ENCODE results near the gene GNG3.
"Not testable (repeated sequence)": the region's sequence is repeated elsewhere in the genome, so short reads cannot be mapped to it uniquely, and the experiment has no call there.

GNG3 gene

GRCh38 chr11:62737196-62737595, 29.7 kb downstream of the GNG3 start:
- Histone ChIP-seq H3F3A (ENCODE audit: insufficient read depth) (peaks cover 3% of the 10 kb centered on the region; the same call in 1 of the 2 replicates), H3K27ac (ENCODE audit: low read depth, low read length) (no peak overlapping the region), H3K9me2 (replicated peaks; ENCODE audit: insufficient read depth, low read length) (no peaks in the 10 kb centered on the region), H3K4me2 (ENCODE audit: low read depth, low read length, poor library complexity, severe bottlenecking) (no peak overlapping the region), H4K20me1 (ENCODE audit: low read depth, low read length) (no peaks in the 10 kb centered on the region), H2AFZ (ENCODE audit: low read depth, low read length, severe bottlenecking) (no peak overlapping the region), H3K79me2 (ENCODE audit: insufficient read depth, low read length) (0 out of 2 replicates have a peak, but pooled peaks cover 5% of the 10 kb centered on the region), H3K9ac (ENCODE audit: low read length) (no peak overlapping the region), H3K4me3 (ENCODE audit: insufficient read depth, low read length, poor library complexity, severe bottlenecking) (no peak overlapping the region), H3K9me3 (ENCODE audit: insufficient read depth, low read length) (no peaks in the 10 kb centered on the region), H3K36me3 (ENCODE audit: low read length) (peaks cover 16% of the 10 kb centered on the region), H3K27me3 (ENCODE audit: low read length) (no peaks in the 10 kb centered on the region)
- TF ChIP-seq EZH2phosphoT487 (conservative IDR thresholded peaks at IDR 0.05; ENCODE audit: low read length) (no peak), CTCF (IDR thresholded peaks at IDR 0.05; ENCODE audit: insufficient read depth, low read length, poor library complexity, severe bottlenecking) (no peak)

- Histone ChIP-seq H2AFZ (ENCODE audit: low read depth, low read length, severe bottlenecking) (no peak overlapping the region), H3F3A (ENCODE audit: insufficient read depth) (peaks cover 11% of the 10 kb centered on the region), H3K27ac (ENCODE audit: low read depth, low read length) (no peak overlapping the region), H3K9me3 (ENCODE audit: insufficient read depth, low read length) (no peaks in the 10 kb centered on the region), H4K20me1 (ENCODE audit: low read depth, low read length) (no peaks in the 10 kb centered on the region), H3K27me3 (ENCODE audit: low read length) (no peaks in the 10 kb centered on the region), H3K4me3 (ENCODE audit: insufficient read depth, low read length, poor library complexity, severe bottlenecking) (no peak overlapping the region), H3K79me2 (ENCODE audit: insufficient read depth, low read length) (peaks cover 9% of the 10 kb centered on the region), H3K4me2 (ENCODE audit: low read depth, low read length, poor library complexity, severe bottlenecking) (no peak overlapping the region), H3K9me2 (replicated peaks; ENCODE audit: insufficient read depth, low read length) (no peaks in the 10 kb centered on the region), H3K36me3 (ENCODE audit: low read length) (no peaks in the 10 kb centered on the region), H3K9ac (ENCODE audit: low read length) (no peak overlapping the region)
- no peak for TF ChIP-seq EZH2phosphoT487 (conservative IDR thresholded peaks at IDR 0.05; ENCODE audit: low read length)
- no peak for TF ChIP-seq CTCF (IDR thresholded peaks at IDR 0.05; ENCODE audit: insufficient read depth, low read length, poor library complexity, severe bottlenecking)
These were observed 40.1 kb downstream of the GNG3 start for GRCh38 chr11:62747475-62748160.

GRCh38 chr11:62749931-62750330, 42.5 kb downstream of the GNG3 start:
- H3K27ac ChIP-seq (ENCODE audit: low read depth, low read length); H3K9ac ChIP-seq (ENCODE audit: low read length); H3K9me3 ChIP-seq (ENCODE audit: insufficient read depth, low read length); H3K9me2 ChIP-seq (replicated peaks; ENCODE audit: insufficient read depth, low read length); H3K27me3 ChIP-seq (ENCODE audit: low read length); H3K4me2 ChIP-seq (ENCODE audit: low read depth, low read length, poor library complexity, severe bottlenecking); H4K20me1 ChIP-seq (ENCODE audit: low read depth, low read length); H3K36me3 ChIP-seq (ENCODE audit: low read length); H2AFZ ChIP-seq (ENCODE audit: low read depth, low read length, severe bottlenecking); H3K4me3 ChIP-seq (ENCODE audit: insufficient read depth, low read length, poor library complexity, severe bottlenecking): not testable (repeated sequence)
- Histone ChIP-seq H3K79me2 (ENCODE audit: insufficient read depth, low read length) (peaks cover 17% of the 10 kb centered on the region), H3F3A (ENCODE audit: insufficient read depth) (peaks cover 11% of the 10 kb centered on the region)

DNA sequence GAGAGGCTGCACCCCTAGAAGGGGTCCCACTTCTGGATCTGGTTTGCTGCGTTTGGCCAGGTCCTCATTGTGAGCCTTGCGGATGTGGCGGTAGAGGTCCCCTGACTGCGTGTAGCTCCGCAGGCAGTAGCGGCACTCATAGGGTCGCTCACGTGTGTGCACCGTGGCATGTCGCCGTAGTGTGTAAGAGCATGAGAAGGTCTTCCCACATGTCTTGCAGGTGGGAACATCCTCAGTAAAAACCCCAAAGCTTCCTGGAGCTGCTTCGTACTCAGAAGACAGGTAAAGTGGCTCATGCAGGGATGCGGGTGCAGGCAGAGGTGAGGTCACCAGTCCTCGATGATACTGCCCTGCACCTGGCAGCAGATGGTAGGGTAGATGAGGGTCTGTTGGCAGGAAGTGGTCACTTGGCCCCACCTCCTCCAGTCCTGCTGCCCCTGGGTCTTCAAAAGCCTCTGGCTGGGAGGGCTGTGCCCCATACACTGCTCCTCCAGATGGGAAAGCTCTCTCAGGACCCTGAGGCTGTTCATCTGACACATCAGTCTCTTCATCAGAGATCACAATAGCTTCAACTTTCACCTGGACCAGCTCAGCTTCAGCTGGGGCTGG, 44.8 kb downstream of the GNG3 start:
- Histone ChIP-seq H3K9ac (ENCODE audit: low read length) (no peak overlapping the region), H3K36me3 (ENCODE audit: low read length) (no peaks in the 10 kb centered on the region), H3K4me3 (ENCODE audit: insufficient read depth, low read length, poor library complexity, severe bottlenecking) (no peak overlapping the region), H3K27ac (ENCODE audit: low read depth, low read length) (no peak overlapping the region), H3K27me3 (ENCODE audit: low read length) (no peaks in the 10 kb centered on the region), H4K20me1 (ENCODE audit: low read depth, low read length) (no peaks in the 10 kb centered on the region), H3F3A (ENCODE audit: insufficient read depth) (peaks cover 16% of the 10 kb centered on the region), H3K9me2 (replicated peaks; ENCODE audit: insufficient read depth, low read length) (no peaks in the 10 kb centered on the region), H2AFZ (ENCODE audit: low read depth, low read length, severe bottlenecking) (no peak overlapping the region), H3K4me2 (ENCODE audit: low read depth, low read length, poor library complexity, severe bottlenecking) (no peak overlapping the region), H3K9me3 (ENCODE audit: insufficient read depth, low read length) (no peaks in the 10 kb centered on the region), H3K79me2 (ENCODE audit: insufficient read depth, low read length) (peaks cover 17% of the 10 kb centered on the region)
- TF ChIP-seq EZH2phosphoT487 (conservative IDR thresholded peaks at IDR 0.05; ENCODE audit: low read length) (no peak), CTCF (IDR thresholded peaks at IDR 0.05; ENCODE audit: insufficient read depth, low read length, poor library complexity, severe bottlenecking) (no peak)

All from SU-DHL-6 (cell line).